ENCODE results near the gene LAMC2. TPM values are rescaled to one million over a fixed set of nuclear protein-coding genes. Genes with fewer than 3 reads are reported as not detected.

Gene LAMC2
- total and polyA plus RNA-seq, 2 donors from 2014 or later = 4.0 to 89.0 TPM

DNA sequence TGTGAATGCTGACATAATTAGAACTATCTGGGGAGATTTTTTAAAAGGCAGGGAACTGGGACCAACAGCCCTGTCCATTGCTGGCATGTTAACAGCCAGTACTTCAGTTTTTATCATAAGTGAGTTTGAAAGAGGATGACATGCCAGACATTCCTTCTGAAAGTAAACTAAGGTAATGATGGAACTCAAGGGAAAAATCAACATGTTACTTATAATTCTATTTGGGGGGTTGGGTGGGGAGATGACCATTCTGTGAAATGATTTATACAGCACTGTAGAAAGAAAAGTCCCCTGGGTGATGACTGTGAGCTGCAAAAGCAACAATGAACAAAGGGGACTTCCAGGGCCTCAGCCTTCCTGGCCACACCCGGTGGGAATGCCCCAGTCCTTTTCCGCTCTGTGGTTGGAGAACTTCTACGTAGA lies 5.4 kb upstream of the LAMC2 start:
- H3K9me3 ChIP-seq (ENCODE audit: control insufficient read depth in 2 of 3, insufficient read depth in 1 of 3, low read length in 3 of 3) = no peaks in the 10 kb centered on the region
- no peaks in the 10 kb centered on the region for H3K27me3 ChIP-seq (ENCODE audit: control insufficient read depth, insufficient read depth, low read length)
- peaks cover 0 to 2% (median 0%) of the 10 kb centered on the region in 3 donors for H3K4me1 ChIP-seq (ENCODE audit: control insufficient read depth in 2 of 3, insufficient read depth in 2 of 3, low read depth in 1 of 3, low read length in 3 of 3)
- DNase-seq (peak in 3 of 5 donors; percentile 47 to 76 (median 62)), FAIRE-seq (no peak)
- intact Hi-C loops (cut with DNase I) = no loop called here
- H3K36me3 ChIP-seq (ENCODE audit: control insufficient read depth in 2 of 3, insufficient read depth in 3 of 3, low read length in 3 of 3) = no peaks in the 10 kb centered on the region
- H3K4me3 ChIP-seq (ENCODE audit: low read length in 3 of 3) = no peak overlapping the region
- no peak for TF ChIP-seq CTCF (IDR thresholded peaks at IDR 0.05; ENCODE audit: borderline replicate concordance, extremely low read depth, insufficient read depth)
- no peak overlapping the region for H3K9ac ChIP-seq (ENCODE audit: low read length in 3 of 3)
- peak overlapping the region in 1 of 2 donors; percentile 84 for H3K27ac ChIP-seq (ENCODE audit: low read depth in 2 of 2, low read length in 2 of 2)

- Histone ChIP-seq H3K27me3 (ENCODE audit: control insufficient read depth, insufficient read depth, low read length) (no peaks in the 10 kb centered on the region), H3K27ac (ENCODE audit: low read depth in 2 of 2, low read length in 2 of 2) (no peak overlapping the region), H3K9me3 (ENCODE audit: control insufficient read depth in 2 of 3, insufficient read depth in 1 of 3, low read length in 3 of 3) (no peaks in the 10 kb centered on the region), H3K36me3 (ENCODE audit: control insufficient read depth in 2 of 3, insufficient read depth in 3 of 3, low read length in 3 of 3) (no peaks in the 10 kb centered on the region), H3K9ac (ENCODE audit: low read length in 3 of 3) (no peak overlapping the region), H3K4me3 (ENCODE audit: low read length in 3 of 3) (no peak overlapping the region), H3K4me1 (ENCODE audit: control insufficient read depth in 2 of 3, insufficient read depth in 2 of 3, low read depth in 1 of 3, low read length in 3 of 3) (no peaks in the 10 kb centered on the region)
- TF ChIP-seq CTCF (IDR thresholded peaks at IDR 0.05; ENCODE audit: borderline replicate concordance, extremely low read depth, insufficient read depth) = no peak
- no peak for FAIRE-seq
- intact Hi-C loops (cut with DNase I) = no loop called here
- no peak for DNase-seq
Measured at GRCh38 chr1:183186841-183187240, 777 bp downstream of the LAMC2 start.

- Histone ChIP-seq H3K27me3 (ENCODE audit: control insufficient read depth, insufficient read depth, low read length) (no peaks in the 10 kb centered on the region), H3K4me1 (ENCODE audit: control insufficient read depth in 2 of 3, insufficient read depth in 2 of 3, low read depth in 1 of 3, low read length in 3 of 3) (no peaks in the 10 kb centered on the region), H3K9ac (ENCODE audit: low read length in 3 of 3) (no peak overlapping the region), H3K4me3 (ENCODE audit: low read length in 3 of 3) (no peak overlapping the region), H3K27ac (ENCODE audit: low read depth in 2 of 2, low read length in 2 of 2) (no peak overlapping the region), H3K36me3 (ENCODE audit: control insufficient read depth in 2 of 3, insufficient read depth in 3 of 3, low read length in 3 of 3) (no peaks in the 10 kb centered on the region), H3K9me3 (ENCODE audit: control insufficient read depth in 2 of 3, insufficient read depth in 1 of 3, low read length in 3 of 3) (no peaks in the 10 kb centered on the region)
- intact Hi-C loops (cut with DNase I) = no loop called here
- DNase-seq = no peak
- TF ChIP-seq CTCF (IDR thresholded peaks at IDR 0.05; ENCODE audit: borderline replicate concordance, extremely low read depth, insufficient read depth) = no peak
- FAIRE-seq = no peak
Measured at GRCh38 chr1:183188240-183188639, 2.2 kb downstream of the LAMC2 start.

DNA sequence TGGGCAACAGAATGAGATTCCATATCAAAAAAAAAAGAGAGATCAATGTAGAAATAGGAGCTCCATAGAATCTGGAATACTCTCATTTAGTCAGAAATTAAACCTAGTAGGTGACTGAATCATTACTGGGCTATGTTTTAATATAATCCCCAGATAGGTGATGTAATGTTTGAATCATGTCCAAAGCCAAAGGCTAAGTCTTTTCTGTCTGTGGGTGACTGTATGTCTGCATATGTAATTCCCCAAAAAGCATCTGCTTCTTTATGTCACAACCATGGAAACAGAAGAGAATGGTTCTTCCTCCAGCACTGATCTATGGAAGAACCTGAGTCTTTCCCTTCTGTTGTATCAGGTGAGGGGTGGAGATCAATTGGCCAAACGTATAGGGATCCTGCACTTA lies 5.8 kb downstream of the LAMC2 start:
- Histone ChIP-seq H3K36me3 (ENCODE audit: control insufficient read depth in 2 of 3, insufficient read depth in 3 of 3, low read length in 3 of 3) (no peaks in the 10 kb centered on the region), H3K27me3 (ENCODE audit: control insufficient read depth, insufficient read depth, low read length) (no peaks in the 10 kb centered on the region), H3K4me3 (ENCODE audit: low read length in 3 of 3) (no peak overlapping the region), H3K9ac (ENCODE audit: low read length in 3 of 3) (no peak overlapping the region), H3K9me3 (ENCODE audit: control insufficient read depth in 2 of 3, insufficient read depth in 1 of 3, low read length in 3 of 3) (no peaks in the 10 kb centered on the region), H3K4me1 (ENCODE audit: control insufficient read depth in 2 of 3, insufficient read depth in 2 of 3, low read depth in 1 of 3, low read length in 3 of 3) (no peaks in the 10 kb centered on the region), H3K27ac (ENCODE audit: low read depth in 2 of 2, low read length in 2 of 2) (no peak overlapping the region)
- DNase-seq (no peak), FAIRE-seq (no peak)
- no peak for TF ChIP-seq CTCF (IDR thresholded peaks at IDR 0.05; ENCODE audit: borderline replicate concordance, extremely low read depth, insufficient read depth)
- intact Hi-C loops (cut with DNase I) = no loop called here
